Lower leg skin (tissue), 3 donors: Measurements from ENCODE around the gene CCT7.

Experiments
- POLR2A ChIP-seq, 2 donors: fragments of 450-650 bp; IDR thresholded peaks; one replicate each; pipeline ENCODE4 v1.6.1; 2016 to 2017; ENCODE audit warnings: antibody characterized with exemption in 2 of 2, mild to moderate bottlenecking in 1 of 2, moderate library complexity in 1 of 2
- TF ChIP-seq, protein P1 (sequence below), 3 donors: fragments of 450-650 bp; IDR thresholded peaks; one replicate each; pipeline ENCODE4 v1.5.1; 2016; ENCODE audit warnings: antibody characterized with exemption in 3 of 3, mild to moderate bottlenecking in 3 of 3, moderate library complexity in 2 of 3

DNA sequence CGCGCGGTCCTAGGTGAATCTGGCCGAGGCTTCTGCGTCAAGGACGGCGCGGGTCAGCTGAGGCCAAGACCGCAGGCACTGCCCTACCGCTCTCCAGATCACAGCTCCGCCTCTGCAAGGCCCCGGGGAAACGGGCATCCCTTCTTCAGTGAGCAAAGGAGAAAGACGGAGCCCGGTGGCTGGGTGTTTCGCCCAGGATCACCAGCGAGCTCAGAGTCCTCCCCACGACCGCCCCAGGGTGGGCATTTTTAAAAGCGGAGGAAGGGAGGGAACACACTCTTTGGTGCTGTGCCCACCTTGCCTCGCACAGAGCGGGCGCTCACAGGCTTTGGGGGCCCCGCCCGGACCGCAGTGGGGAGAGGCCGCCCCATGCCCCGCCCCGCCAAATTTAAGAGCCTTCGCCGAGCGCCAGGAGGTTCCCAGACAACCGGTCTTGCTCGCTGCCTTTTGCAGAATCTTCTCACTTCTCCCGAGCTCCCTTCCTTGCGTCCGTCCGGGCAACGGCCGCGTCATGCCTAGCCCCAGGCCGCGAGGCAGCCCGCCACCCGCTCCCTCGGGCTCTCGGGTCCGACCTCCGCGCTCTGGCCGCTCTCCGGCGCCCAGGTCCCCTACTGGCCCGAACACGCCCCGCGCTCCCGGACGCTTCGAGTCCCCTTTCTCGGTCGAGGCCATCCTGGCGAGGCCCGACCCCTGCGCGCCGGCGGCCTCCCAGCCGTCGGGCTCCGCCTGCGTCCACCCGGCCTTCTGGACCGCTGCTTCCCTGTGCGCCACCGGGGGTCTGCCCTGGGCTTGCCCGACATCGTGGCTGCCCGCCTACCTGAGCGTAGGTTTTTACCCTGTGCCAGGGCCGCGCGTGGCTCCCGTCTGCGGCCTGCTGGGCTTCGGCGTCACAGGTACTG is 31.7 kb upstream of the CCT7 start, which contains the start of gene NOTO:
- TF ChIP-seq, protein P1, sequence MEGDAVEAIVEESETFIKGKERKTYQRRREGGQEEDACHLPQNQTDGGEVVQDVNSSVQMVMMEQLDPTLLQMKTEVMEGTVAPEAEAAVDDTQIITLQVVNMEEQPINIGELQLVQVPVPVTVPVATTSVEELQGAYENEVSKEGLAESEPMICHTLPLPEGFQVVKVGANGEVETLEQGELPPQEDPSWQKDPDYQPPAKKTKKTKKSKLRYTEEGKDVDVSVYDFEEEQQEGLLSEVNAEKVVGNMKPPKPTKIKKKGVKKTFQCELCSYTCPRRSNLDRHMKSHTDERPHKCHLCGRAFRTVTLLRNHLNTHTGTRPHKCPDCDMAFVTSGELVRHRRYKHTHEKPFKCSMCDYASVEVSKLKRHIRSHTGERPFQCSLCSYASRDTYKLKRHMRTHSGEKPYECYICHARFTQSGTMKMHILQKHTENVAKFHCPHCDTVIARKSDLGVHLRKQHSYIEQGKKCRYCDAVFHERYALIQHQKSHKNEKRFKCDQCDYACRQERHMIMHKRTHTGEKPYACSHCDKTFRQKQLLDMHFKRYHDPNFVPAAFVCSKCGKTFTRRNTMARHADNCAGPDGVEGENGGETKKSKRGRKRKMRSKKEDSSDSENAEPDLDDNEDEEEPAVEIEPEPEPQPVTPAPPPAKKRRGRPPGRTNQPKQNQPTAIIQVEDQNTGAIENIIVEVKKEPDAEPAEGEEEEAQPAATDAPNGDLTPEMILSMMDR (IDR thresholded peaks at IDR 0.05) = no peak
- TF ChIP-seq POLR2A (IDR thresholded peaks at IDR 0.05) = no peak
